HFF-Myc (cell line): Measurements from ENCODE around the gene COPZ1.

Source experiments
- DNase-seq: peaks from one replicate; pipeline ENCODE4 v3.0.0-alpha.2; 2011; ENCODE audit warnings: low read depth; ENCODE audit errors: extremely low read depth
- H3K4me3 ChIP-seq: replicated peaks from 2 replicates; pipeline ENCODE4 v1.5.1; 2011; ENCODE audit warnings: low read depth, mild to moderate bottlenecking, control low read depth, low read length
- CTCF ChIP-seq: IDR thresholded peaks from 2 replicates; pipeline ENCODE4 v1.5.1; 2012; ENCODE audit warnings: mild to moderate bottlenecking, low read depth, low read length, control low read depth; ENCODE audit errors: missing control alignments

COPZ1 gene

GRCh38 chr12:54292931-54293241 is 32.0 kb upstream of the COPZ1 start:
- no peak overlapping the region for H3K4me3 ChIP-seq
- no peak for DNase-seq
- TF ChIP-seq CTCF: no peak

GRCh38 chr12:54294152-54294952 is 30.6 kb upstream of the COPZ1 start:
- TF ChIP-seq CTCF: peak; percentile 86
- no peak for DNase-seq
- H3K4me3 ChIP-seq: no peak overlapping the region

GRCh38 chr12:54294953-54295566 is 29.9 kb upstream of the COPZ1 start:
- no peak for TF ChIP-seq CTCF
- H3K4me3 ChIP-seq: no peak overlapping the region
- DNase-seq: no peak

GRCh38 chr12:54296393-54297099 is 28.4 kb upstream of the COPZ1 start:
- TF ChIP-seq CTCF: no peak
- H3K4me3 ChIP-seq: no peak overlapping the region
- DNase-seq: no peak

- H3K4me3 ChIP-seq: no peak overlapping the region
- TF ChIP-seq CTCF: no peak
- no peak for DNase-seq
Measured at GRCh38 chr12:54298904-54299303, 26.0 kb upstream of the COPZ1 start.

- H3K4me3 ChIP-seq: no peak overlapping the region
- no peak for DNase-seq
- no peak for TF ChIP-seq CTCF
Measured at GRCh38 chr12:54299515-54300224, 25.3 kb upstream of the COPZ1 start.
